Prostate gland (tissue), 2 donors: Measurements from ENCODE around the gene SEC14L1. TPM values are rescaled to one million over a fixed set of nuclear protein-coding genes. Genes with fewer than 3 reads are reported as not detected.

Experiments
- DNase-seq: peaks from one replicate; pipeline ENCODE4 v3.0.0-alpha.2; 2019; ENCODE audit warnings: low spot score
- H3K27ac ChIP-seq, 2 donors: fragments of 200-600 bp; sonication (generic); 2 replicates each; pipeline ENCODE4 v1.5.1; 2017 to 2019
- H3K27me3 ChIP-seq: fragments of 200-600 bp; sonication (generic); replicated peaks from 2 replicates; pipeline ENCODE4 v1.5.1; 2019; ENCODE audit not compliant: insufficient read depth
- H3K36me3 ChIP-seq, 2 donors: fragments of 200-600 bp; sonication (generic); 1 replicate in 1 of 2; 2 replicates in 1 of 2; pipeline versions ENCODE4 v1.5.1 to v1.8.1; 2017 to 2019
- H3K4me1 ChIP-seq: fragments of 200-600 bp; sonication (generic); replicated peaks from 2 replicates; pipeline ENCODE4 v1.5.1; 2019
- H3K4me3 ChIP-seq, 2 donors: fragments of 200-600 bp; sonication (generic); 2 replicates each; pipeline ENCODE4 v1.5.1; 2017 to 2019
- H3K9me3 ChIP-seq: fragments of 200-600 bp; sonication (generic); 2 replicates; pipeline ENCODE4 v1.5.1; 2017
- CTCF ChIP-seq, 4 experiments: fragments of 200-600 bp in 2 of 4; fragments of 450-650 bp in 2 of 4; sonication (generic) in 2 of 4; IDR thresholded peaks; 1 replicate in 3 of 4; 2 replicates in 1 of 4; pipeline ENCODE4 v1.5.1; 2016 to 2019; ENCODE audit warnings: antibody characterized with exemption in 4 of 4, mild to moderate bottlenecking in 2 of 4, moderate library complexity in 2 of 4
- POLR2A ChIP-seq: fragments of 450-650 bp; IDR thresholded peaks from one replicate; pipeline ENCODE4 v1.6.1; 2016; ENCODE audit warnings: antibody characterized with exemption, mild to moderate bottlenecking
- POLR2AphosphoS5 ChIP-seq: sonication (generic); formaldehyde crosslinking; IDR thresholded peaks from one replicate; pipeline ENCODE4 v1.6.1; 2017; ENCODE audit warnings: antibody characterized with exemption
- WGBS: methylation state at CpG from one replicate; pipeline ENCODE4 v1.1.5; 2018; 5-methylcytosine and 5-hydroxymethylcytosine counted together
- intact Hi-C: fragments of 100-400 bp; cut with DNase I; formaldehyde crosslinking; loops from one replicate; pipeline ENCODE4 v1.14.2; 2022
- total RNA-seq, 2 donors: library from RNA; depleted of rRNA; stranded (reverse); fragments of >200 nt; gene quantifications; one replicate each; pipeline ENCODE4 v1.1.0, GENCODE V29; 2016

The SEC14L1 gene
- total RNA-seq, 2 donors from 2014 or later: 39.9 to 175 TPM

GRCh38 chr17:77207689-77208216 lies 67.0 kb downstream of the SEC14L1 start:
- H3K4me3 ChIP-seq: no peak overlapping the region
- H3K27ac ChIP-seq: peak overlapping the region in 1 of 2 donors; percentile 44
- TF ChIP-seq POLR2AphosphoS5 (no peak), CTCF (IDR thresholded peaks at IDR 0.05) (no peak), POLR2A (no peak)
- H3K36me3 ChIP-seq: peaks cover 7 to 19% of the 10 kb centered on the region in 2 donors
- no peak for DNase-seq
- no peaks in the 10 kb centered on the region for H3K27me3 ChIP-seq
- peaks cover 6% of the 10 kb centered on the region for H3K4me1 ChIP-seq
- WGBS: 80% methylated on average over 9 of the region's 9 CpGs
- intact Hi-C loops: loop anchor here (5.0 kb wide), 3 partner anchors 40 to 115 kb away; no protein-coding TSS in a partner anchor
- H3K9me3 ChIP-seq: no peaks in the 10 kb centered on the region

GRCh38 chr17:77208217-77208808 lies 67.5 kb downstream of the SEC14L1 start:
- DNase-seq: peak; percentile 36
- Histone ChIP-seq H3K27me3 (no peaks in the 10 kb centered on the region), H3K27ac (peak overlapping the region in 1 of 2 donors; percentile 44), H3K4me3 (no peak overlapping the region), H3K9me3 (no peaks in the 10 kb centered on the region), H3K4me1 (peaks cover 6% of the 10 kb centered on the region), H3K36me3 (peaks cover 8 to 21% of the 10 kb centered on the region in 2 donors)
- TF ChIP-seq CTCF (IDR thresholded peaks at IDR 0.05) (peak in 2 of 4 experiments; percentile 49 to 52), POLR2A (no peak), POLR2AphosphoS5 (peak; percentile 52)
- intact Hi-C loops: loop anchor here (5.0 kb wide), 3 partner anchors 39 to 116 kb away; no protein-coding TSS in a partner anchor
- 52% methylated on average over 16 of the region's 16 CpGs for WGBS

- TF ChIP-seq POLR2A: no peak
- TF ChIP-seq POLR2AphosphoS5: no peak
- 52% methylated on average over 3 of the region's 3 CpGs for WGBS
- peaks cover 6% of the 10 kb centered on the region for H3K4me1 ChIP-seq
- intact Hi-C loops: loop anchor here (5.0 kb wide), 3 partner anchors 38 to 117 kb away; no protein-coding TSS in a partner anchor
- H3K27ac ChIP-seq: peak overlapping the region in 1 of 2 donors; percentile 44
- H3K27me3 ChIP-seq: no peaks in the 10 kb centered on the region
- H3K4me3 ChIP-seq: no peak overlapping the region
- H3K9me3 ChIP-seq: no peaks in the 10 kb centered on the region
- DNase-seq: no peak
- H3K36me3 ChIP-seq: peaks cover 8 to 27% of the 10 kb centered on the region in 2 donors
Observed at GRCh38 chr17:77208856-77209255, 68.1 kb downstream of the SEC14L1 start.

GRCh38 chr17:77209330-77209748 lies 68.6 kb downstream of the SEC14L1 start:
- TF ChIP-seq POLR2A (no peak), POLR2AphosphoS5 (peak; percentile 35)
- DNase-seq: no peak
- Histone ChIP-seq H3K4me3 (no peak overlapping the region), H3K36me3 (peaks cover 13 to 28% of the 10 kb centered on the region in 2 donors), H3K9me3 (no peaks in the 10 kb centered on the region), H3K27me3 (no peaks in the 10 kb centered on the region), H3K4me1 (peaks cover 6% of the 10 kb centered on the region), H3K27ac (peak overlapping the region; percentile 23 to 44)
- 45% methylated on average over 13 of the region's 13 CpGs for WGBS
- intact Hi-C loops: loop anchor here (5.0 kb wide), 3 partner anchors 38 to 117 kb away; no protein-coding TSS in a partner anchor

- H3K36me3 ChIP-seq: peaks cover 16 to 28% of the 10 kb centered on the region in 2 donors
- H3K4me1 ChIP-seq: peaks cover 6% of the 10 kb centered on the region
- H3K9me3 ChIP-seq: no peaks in the 10 kb centered on the region
- no peak for DNase-seq
- H3K4me3 ChIP-seq: no peak overlapping the region
- no peaks in the 10 kb centered on the region for H3K27me3 ChIP-seq
- TF ChIP-seq POLR2A (no peak), POLR2AphosphoS5 (no peak), CTCF (IDR thresholded peaks at IDR 0.05) (no peak)
- WGBS: 59% methylated on average over 7 of the region's 7 CpGs
- intact Hi-C loops: no loop called here
- H3K27ac ChIP-seq: peak overlapping the region in 1 of 2 donors; percentile 44
Observed at GRCh38 chr17:77210331-77210730, 69.6 kb downstream of the SEC14L1 start.
